DMS 273 (cell line): ENCODE data around the gene LSS.
"Not testable (repeated sequence)": the region's sequence is repeated elsewhere in the genome, so short reads cannot be mapped to it uniquely, and the experiment has no call there.

Experiments used
- DNase-seq: peaks from one replicate; lab custom pipeline; 2025; ENCODE audit not compliant: unreplicated experiment; lab: John Stamatoyannopoulos, UW

Gene LSS

DNA sequence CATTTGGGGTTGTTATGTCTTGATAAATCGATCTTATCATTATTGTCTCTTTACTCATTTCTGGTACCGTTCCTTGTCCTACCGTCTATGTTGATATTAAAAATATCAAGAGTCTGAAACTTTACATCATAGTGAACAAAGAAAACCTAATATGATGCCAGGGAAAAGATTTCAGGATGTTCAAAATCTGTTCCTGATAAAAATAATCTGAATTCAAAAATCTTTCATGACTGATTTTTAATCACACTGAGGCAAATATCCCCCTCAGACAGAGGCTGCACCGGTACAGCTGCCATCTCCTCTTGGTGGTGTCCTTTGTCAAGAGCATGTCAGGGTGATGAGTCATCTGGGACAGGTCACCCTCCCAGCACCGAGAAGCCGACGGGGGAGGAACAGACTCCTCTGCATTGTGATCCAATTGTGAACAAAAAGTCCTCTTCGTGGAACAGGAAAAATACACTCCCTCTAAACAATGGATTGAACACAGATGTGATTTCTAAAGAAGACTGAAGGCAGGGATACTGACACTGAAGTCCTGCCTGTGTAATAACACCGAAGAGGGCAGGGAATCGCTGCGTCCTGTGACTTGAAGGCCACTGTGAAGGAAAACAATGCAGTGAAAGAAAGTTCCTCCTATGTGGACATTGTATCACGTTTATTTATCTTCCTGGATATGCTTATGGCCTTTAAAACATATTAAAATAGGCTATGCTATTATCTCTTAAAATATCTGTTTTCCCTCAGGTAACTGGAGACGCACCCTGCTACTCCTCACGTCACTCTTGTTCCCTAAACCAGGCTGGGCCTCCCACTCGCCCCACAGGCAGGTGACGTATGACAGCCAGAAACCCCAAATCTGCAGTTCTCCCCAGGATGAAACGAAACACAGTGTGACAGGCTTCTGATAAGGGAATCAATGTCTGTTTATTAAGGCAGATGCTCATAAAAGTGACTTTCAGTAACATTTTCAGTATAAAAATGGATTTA, 40.1 kb downstream of the LSS start:
- no peak for DNase-seq

DNA sequence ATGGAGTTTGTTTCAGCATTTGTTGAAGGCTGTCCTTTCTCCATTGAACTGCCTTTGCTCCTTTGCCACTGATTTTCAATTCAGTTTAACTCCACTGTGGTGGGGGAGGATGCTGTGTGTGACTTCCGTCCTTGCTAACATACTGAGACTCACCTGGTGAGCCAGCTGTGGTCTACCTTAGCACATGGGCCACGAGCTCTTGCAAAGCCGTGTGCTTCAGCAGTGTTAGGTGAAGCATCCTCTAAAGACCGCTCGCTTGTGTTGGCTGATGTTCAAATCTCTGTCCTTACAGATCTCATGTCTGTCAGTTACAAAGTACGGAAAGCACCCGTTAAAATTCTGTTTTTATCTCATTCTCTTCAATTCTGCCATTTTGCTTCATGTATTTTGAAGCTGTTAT, 40.8 kb downstream of the LSS start:
- no peak for DNase-seq

DNA sequence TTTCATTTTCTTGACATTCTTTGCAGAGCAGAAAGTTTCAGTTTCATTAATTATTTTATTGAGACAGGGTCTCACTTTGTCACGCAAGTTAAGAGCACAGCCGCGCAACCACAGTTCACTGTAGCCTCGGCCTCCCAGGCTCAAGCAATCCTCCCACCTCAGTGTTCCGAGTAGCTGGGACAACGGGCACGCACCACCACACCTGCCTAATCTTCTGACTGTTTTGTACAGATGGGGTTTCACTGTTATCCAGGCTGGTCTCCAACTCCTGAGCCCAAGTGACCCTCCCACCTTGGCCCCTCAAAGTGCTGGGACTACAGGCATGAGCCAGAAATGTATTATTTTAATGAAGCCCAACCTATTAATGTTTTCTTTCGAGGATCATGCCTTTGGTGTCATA, 41.3 kb downstream of the LSS start:
- no peak for DNase-seq

DNA sequence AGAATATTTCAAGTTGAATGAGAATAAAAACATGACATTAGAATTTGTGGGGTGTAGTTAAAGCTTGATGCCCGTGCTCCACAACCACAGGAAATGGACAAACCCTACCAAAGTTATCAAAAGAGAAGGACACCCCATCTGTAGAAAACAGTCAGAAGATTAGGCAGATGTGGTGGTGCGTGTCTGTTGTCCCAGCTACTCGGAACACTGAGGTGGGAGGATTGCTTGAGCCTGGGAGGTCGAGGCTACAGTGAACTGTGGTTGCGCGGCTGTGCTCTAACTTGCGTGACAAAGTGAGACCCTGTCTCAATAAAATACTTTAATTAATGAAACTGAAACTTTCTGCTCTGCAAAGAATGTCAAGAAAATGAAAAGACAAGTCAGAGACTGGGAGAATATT, 42.9 kb downstream of the LSS start:
- DNase-seq, result no peak

DNA sequence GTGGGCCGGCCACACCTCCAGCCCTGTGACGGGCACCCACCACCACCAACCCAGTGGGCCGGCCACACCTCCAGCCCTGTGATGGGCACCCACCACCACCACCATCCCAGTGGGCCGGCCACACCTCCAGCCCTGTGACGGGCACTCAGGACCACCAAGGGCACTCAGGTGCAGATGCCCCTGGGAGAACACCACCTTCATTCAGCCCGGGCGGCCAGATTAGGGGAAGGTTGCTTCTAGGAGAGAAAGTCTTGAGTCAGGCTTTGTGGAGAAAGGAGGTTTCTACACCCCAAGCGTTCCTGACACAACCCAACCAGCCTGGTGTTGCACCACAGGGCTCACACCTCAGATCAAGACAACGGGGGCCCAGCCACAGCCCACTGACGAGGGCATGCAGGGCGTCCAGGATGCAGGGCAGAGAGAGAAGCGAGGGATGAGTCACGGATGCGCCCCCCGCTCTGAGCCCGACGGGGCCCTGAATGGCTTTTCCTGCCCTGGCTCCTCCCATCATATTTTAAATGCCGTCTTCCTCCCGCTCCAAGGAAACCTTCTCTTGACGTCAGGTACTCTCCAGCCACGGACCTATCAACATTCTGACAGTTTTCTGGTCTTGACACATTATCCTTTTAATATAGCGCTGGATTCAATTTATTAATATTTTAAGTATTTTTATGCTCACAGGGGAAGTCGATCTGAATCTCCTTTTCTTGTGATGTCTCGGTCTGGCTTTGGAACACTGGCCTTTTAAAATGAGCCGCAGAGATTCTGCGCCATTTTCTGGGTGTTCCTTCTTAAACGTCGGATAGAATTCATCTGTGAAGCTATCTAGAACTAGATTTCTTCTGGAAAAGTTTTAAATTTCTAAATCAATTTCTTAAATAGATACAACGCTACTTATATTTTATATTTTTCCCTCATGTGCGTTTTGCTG, 43.7 kb downstream of the LSS start:
- peak; percentile 80 for DNase-seq

DNA sequence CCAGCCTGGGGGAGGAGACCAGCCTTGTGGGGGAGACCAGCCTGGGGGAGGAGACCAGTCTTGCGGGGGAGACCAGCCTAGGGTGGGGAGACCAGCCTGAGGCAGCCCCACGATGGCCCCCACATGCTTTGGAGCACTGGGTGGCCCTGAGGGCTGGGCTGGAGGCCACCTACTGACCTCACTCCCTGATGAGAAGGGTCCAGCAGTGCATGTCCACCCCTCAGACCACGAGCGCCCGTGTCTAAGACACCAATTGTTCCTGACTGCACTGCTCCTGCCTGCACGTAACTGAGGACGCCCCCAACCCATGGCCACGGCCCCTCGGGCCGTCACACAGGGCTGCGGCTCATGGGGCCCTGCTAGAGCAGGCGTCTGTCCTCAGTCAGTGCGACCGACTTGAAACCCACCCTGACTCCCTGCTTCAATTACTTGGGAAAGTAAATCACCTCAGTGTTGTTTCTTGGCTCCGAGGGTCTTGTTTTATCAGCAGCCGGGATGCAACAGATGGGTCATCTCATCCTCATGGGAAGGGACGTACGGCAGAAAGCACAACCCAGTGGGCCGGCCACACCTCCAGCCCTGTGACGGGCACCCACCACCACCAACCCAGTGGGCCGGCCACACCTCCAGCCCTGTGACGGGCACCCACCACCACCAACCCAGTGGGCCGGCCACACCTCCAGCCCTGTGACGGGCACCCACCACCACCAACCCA, 44.5 kb downstream of the LSS start, which contains the start of gene SPATC1L:
Gene SPATC1L, minus strand, starts transcription at position 550 of the 715 bp plus-strand sequence. CDS start 1,643 bp downstream, outside the sequence.
- DNase-seq, result peak; percentile 82

DNA sequence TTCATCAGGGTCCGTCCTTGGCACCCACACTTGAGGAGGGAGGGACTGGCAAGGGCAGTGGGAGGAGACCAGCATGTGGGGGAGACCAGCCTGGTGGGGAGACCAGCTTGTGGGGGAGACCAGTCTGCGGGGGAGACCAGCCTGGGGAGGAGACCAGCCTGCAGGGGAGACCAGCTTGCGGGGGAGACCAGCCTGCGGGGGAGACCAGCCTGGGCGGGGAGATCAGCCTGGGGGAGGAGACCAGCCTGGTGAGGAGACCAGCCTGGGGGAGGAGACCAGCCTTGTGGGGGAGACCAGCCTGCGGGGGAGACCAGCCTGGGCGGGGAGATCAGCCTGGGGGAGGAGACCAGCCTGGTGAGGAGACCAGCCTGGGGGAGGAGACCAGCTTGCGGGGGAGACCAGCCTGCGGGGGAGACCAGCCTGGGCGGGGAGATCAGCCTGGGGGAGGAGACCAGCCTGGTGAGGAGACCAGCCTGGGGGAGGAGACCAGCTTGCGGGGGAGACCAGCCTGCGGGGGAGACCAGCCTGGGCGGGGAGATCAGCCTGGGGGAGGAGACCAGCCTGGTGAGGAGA, 45.2 kb downstream of the LSS start:
- not testable (repeated sequence) for DNase-seq

DNA sequence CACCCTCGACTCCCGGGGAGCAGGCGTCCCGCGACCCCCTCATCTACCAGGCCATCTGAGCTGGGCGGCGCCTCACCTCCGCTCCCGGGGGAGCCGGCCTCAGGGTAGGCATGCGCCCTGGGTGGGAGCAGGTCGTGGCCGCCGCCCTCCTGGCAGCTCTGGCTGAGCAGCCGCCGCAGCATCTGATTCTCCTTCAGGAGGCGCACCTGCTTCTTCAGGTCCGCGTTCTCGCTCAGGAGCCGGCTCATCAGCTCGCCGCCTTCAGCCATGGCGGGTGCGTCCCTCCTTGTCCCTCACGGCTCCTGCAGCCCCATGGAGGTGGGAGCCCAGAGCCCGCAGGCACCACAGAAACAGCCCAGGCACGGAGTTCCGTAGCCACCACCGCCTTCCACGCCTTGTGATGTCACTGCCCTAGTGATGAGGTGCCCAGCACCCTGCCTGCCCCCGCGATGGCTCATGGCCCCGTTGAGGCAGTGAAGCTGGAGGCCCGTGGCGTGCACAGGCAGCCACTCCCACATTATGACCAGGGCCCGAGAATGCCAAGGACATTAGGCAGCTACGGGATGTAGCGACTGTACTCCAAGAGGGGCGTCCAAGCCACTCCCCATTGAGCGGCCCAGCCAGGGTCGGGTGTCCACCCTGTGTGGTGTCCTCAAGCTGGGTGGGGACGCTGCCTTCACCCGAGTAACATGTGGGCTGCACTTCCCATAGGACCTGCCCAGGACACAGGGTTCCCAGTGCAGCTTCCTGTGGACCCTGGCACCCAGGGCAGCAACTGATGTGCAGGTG, 45.8 kb downstream of the LSS start:
- no peak for DNase-seq

DNA sequence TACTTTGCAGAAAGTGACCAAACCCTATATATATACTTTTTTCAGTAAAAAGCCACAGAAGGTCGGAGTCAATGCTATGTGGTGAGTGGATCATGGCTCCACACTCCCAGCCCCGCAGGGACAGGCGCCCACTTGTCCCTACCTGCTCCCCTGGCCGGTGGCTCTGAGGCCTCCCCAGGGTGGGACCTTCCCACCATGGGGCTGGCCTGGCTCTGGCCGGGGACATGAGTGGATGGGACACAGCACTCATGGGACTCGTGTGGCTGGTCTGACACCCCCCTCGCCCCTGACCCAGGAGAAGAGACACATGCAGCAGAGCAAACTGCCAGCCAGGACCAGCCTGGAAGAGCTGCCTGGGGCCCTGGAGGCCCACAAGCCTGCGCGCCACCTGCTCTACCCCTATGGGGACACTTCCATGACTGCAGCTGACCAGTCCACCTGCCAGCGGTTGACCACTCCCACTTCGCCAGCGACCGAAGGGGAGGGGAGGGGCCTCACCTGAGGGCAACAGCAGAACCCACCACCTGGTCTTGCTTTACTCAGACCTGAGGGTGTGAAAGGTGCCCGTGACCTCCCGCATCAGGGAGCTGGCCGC, 46.5 kb downstream of the LSS start:
- no peak for DNase-seq

DNA sequence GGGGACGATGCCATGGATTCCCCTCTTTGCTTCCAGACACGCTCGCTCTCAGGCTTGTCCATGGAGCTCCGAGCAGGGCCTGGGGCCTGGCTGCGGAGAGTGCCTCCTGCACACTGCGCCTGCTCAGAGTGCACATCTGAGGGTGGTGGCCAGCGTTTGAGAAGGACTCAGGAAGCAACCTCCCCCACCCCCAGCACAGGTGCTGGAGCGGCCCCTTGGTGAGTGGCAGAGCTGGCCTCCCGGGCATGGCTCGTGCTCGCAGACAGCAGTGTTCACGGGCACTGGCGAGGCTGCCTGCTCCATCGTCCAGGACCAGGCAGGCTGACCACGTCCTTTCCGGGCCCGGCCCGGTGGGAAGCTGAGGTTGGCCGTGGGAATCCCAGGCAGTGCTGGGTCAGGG, 47.1 kb downstream of the LSS start:
- no peak for DNase-seq

DNA sequence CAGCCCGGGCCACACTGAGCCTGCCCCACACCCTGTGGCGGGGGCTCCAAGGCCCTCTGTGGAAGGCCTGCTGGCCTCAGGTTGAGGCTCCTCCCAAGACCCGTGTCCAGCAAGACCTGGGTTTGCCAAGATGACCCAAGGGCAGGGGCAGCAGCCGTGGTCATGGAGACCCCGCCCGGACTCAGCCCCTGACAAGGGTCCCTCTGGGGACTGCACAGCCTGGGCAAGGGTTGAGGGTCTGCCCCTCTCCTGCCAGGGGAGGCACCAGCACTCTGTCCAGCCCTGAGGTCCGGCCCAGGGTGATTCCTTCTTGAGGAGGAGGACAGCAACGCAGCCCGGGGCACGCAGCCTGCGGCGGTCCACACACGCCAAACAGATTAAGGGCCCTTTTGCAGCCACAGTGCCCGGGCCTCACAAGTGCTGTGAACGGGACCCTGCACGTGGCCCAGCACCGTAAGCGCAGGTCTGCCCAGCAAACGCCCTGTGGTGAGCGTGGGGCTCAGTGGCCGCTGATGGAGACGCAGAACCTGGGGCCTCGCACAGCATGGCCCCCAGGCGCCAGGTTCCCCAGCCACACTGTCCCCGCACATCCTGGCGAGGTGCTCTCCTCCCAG, 47.7 kb downstream of the LSS start:
- no peak for DNase-seq

DNA sequence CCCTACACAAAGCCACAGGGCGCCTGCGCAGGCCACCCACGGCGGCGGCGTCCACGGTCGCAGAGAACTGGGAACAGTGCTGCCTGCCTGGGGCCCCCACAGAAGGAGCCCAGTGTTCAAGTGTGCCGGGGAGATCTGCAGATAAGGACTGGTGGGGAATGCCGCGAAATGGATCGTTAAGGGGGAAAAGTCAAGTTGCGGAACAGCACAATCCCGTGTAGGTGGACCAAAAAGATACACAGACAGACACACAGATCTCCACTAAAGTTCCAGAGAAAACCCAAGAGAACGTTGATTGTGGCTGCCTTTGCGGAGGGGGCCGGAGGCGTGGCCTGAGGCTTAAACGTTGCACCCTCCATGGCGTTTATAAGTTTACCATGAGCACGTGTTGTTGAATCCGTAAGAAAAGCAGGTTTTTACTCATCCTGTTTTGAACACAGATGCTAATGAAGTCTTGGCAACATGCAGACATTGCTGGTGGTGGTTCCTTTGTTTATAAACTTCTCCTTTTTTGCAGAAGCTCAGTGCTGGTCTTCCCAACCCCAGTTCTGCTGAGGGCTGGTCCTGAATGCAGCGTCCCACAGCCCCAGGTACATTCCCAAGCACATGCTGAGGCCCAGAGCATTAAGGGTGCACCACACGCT, 48.4 kb downstream of the LSS start:
- DNase-seq, result no peak

DNA sequence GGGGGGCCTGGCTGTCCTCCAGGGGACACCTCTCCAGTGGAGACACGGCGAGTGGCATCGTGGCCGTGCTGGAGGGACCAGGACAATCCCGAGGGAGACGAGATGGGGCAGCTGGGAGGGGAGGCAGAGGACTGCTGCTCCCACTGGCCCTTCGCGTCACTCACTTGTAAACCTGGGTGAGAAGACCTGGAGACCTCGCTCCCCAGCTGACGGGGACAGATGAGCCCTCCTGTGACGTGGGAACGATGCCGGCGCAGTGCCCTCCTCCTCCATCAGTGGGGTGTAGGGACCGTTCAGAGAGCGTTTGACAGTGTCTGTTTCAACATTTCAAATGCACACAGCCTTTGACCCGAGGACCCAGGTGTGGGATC, 48.9 kb downstream of the LSS start:
- DNase-seq, result no peak

DNA sequence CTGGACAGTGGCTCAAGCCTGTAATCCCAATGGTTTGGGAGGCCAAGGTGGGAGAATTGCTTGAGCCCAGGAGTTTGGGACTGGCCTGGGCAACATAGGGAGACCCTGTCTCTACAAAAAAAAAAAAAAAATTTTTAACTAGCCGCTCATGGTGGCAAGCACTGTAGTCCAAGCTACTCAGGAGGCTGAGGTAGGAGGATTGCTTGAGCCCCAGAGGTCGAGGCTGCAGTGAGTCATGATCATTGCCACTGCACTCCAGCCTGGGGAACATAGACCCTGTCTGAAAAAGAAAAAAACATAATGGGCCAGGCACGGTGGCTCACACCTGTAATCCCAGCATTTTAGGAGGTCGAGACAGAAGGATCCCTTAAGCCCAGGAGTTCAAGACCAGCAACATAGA, 49.6 kb downstream of the LSS start:
- DNase-seq, result no peak

DNA sequence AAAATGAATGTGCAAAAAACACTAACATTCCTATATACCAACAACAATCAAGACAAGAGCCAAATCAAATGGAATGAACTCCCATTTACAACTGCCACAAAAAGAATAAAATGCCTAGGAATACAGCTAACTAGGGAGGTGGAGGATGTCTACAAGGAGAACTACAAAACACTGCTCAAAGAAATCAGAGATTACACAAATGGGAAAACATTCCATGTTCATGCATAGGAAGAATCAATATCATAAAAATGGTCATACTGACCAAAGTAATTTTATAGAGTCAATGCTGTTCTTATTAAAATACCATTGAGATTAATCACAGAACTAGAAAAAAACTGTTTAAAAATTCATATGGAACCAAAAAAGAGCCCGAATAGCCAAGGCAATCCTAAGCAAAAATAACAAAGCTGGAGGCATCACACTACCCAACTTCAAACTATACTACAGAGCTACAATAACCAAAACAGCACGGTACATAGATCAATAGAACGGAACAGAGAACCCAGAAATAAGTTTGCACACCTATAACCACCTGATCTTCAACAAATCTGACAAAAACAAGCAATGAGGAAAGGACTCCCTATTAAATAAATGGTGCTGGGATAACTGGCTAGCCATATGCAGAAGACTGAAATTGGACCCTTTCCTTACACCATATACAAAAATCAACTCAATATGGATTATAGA, 52.0 kb downstream of the LSS start:
- not testable (repeated sequence) for DNase-seq

DNA sequence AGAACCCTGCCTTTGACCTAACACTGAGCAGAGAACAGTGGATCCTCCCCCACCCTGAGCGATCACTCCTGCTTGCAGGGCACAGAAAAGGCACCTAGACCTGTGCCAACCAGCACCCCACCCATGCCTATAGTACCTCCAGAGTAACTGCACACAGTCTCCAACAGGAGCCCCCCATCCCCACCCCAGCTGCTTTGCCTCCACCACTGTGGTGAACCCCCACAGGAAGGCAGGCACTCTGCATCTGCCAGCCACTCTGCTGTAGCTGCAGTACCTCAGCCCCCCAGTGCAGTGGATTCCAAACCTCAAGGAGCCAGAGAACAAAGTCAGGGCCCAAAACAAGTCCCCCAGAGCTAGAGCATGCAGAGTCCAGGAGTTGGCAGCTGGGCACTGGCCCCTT, 55.0 kb downstream of the LSS start:
- no peak for DNase-seq

DNA sequence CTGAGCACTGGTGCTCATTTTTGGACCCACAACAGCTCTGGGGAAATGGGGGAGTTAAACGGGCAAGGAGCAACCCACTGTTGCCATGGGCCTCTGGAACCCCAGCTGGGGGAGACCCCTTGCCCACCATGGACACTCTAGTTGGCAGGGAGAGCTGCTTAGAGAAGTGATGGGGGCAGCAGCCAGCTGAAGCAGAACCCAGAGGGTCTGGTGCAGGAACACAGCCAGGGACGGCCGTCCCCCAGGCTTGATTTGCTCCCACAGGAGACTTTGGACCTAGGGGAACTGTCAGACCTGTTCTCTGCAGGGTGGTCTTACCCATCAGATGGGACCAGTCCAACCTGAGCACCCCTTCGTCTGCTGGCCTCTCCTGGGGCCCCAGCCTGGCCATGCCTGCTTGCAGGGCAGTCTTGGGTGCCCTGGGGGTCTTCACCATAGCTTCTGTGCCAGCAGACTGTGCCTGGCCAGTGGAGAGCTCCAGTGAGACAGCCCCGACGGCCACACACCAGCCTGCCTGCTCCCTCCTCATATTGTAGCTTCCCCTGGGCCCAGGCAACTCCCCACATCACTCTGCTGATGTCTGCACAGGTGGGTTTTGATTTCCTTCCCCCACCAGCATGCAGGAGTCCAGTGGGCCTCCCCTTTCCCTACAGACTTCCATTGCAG, 55.6 kb downstream of the LSS start:
- no peak for DNase-seq
